CD14-positive monocyte (primary cell): ENCODE results near the gene CDYL2. TPM values are rescaled to one million over a fixed set of nuclear protein-coding genes. Genes with fewer than 3 reads are reported as not detected.

Experiments
- DNase-seq, 3 donors: peaks; one replicate each; pipeline ENCODE4 v3.0.0-alpha.2; 2011 to 2022
- H2AFZ ChIP-seq: 2 replicates; pipeline ENCODE4 v1.6.0; 2012; ENCODE audit warnings: mild to moderate bottlenecking, low read depth, low read length, inconsistent platforms; ENCODE audit not compliant: insufficient read depth, poor library complexity, severe bottlenecking
- H3K27ac ChIP-seq, 2 donors: 1 replicate in 1 of 2; 2 replicates in 1 of 2; pipeline ENCODE4 v1.5.1; 2012 to 2013; ENCODE audit warnings: low read length in 2 of 2, control low read depth in 1 of 2, inconsistent platforms in 1 of 2, low read depth in 1 of 2, mild to moderate bottlenecking in 1 of 2
- H3K27me3 ChIP-seq, 2 donors: one replicate each; pipeline versions ENCODE4 v1.6.0 to v1.6.1; 2011 to 2013; ENCODE audit warnings: low read length in 2 of 2; ENCODE audit not compliant: control insufficient read depth in 2 of 2, insufficient read depth in 2 of 2
- H3K36me3 ChIP-seq, 2 donors: replicated peaks in 1 of 2; 1 replicate in 1 of 2; 2 replicates in 1 of 2; pipeline versions ENCODE4 v1.5.1 to v1.6.1; 2012 to 2013; ENCODE audit warnings: low read length in 2 of 2, control low read depth in 1 of 2, inconsistent platforms in 1 of 2, mild to moderate bottlenecking in 1 of 2; ENCODE audit not compliant: insufficient read depth in 2 of 2, control insufficient read depth in 1 of 2
- H3K4me1 ChIP-seq, 2 donors: 1 replicate in 1 of 2; 2 replicates in 1 of 2; pipeline versions ENCODE4 v1.5.1 to v1.6.1; 2012 to 2013; ENCODE audit warnings: low read length in 2 of 2, control low read depth in 1 of 2, inconsistent platforms in 1 of 2, mild to moderate bottlenecking in 1 of 2, moderate library complexity in 1 of 2; ENCODE audit not compliant: insufficient read depth in 2 of 2, control insufficient read depth in 1 of 2
- H3K4me2 ChIP-seq: replicated peaks from 2 replicates; pipeline ENCODE3; 2012; ENCODE audit warnings: low read length, moderate library complexity, mild to moderate bottlenecking; ENCODE audit not compliant: poor library complexity, severe bottlenecking; ENCODE audit errors: extremely low read depth
- H3K4me3 ChIP-seq, 3 experiments: fragments of 200-600 bp in 1 of 3; sonication (generic) in 1 of 3; replicated peaks in 1 of 3; 1 replicate in 2 of 3; 2 replicates in 1 of 3; pipeline ENCODE4 v1.5.1; 2011 to 2013; ENCODE audit warnings: low read length in 3 of 3, mild to moderate bottlenecking in 3 of 3, control low read depth in 2 of 3, low read depth in 2 of 3, inconsistent platforms in 1 of 3, moderate library complexity in 1 of 3
- H3K79me2 ChIP-seq: 2 replicates; pipeline ENCODE4 v1.6.0; 2012; ENCODE audit warnings: mild to moderate bottlenecking, control low read depth, inconsistent platforms, low read length, moderate library complexity; ENCODE audit not compliant: insufficient read depth
- H3K9ac ChIP-seq: 2 replicates; pipeline ENCODE4 v1.6.0; 2017; ENCODE audit warnings: low read length, mild to moderate bottlenecking; ENCODE audit not compliant: insufficient read depth, poor library complexity, severe bottlenecking
- H3K9me3 ChIP-seq, 2 donors: replicated peaks in 1 of 2; 1 replicate in 1 of 2; 2 replicates in 1 of 2; pipeline versions ENCODE4 v1.5.1 to v1.6.1; 2012 to 2013; ENCODE audit warnings: low read length in 2 of 2, control low read depth in 1 of 2; ENCODE audit not compliant: control insufficient read depth in 1 of 2, insufficient read depth in 1 of 2
- H4K20me1 ChIP-seq: 2 replicates; pipeline ENCODE4 v1.6.0; 2012; ENCODE audit warnings: mild to moderate bottlenecking, low read length, control low read depth, moderate library complexity; ENCODE audit not compliant: insufficient read depth
- H3K27ac Mint-ChIP-seq, 7 donors: one replicate each; pipeline ENCODE4 v1.8.0; 2020; ENCODE audit warnings: mild to moderate bottlenecking in 7 of 7, mixed read lengths in 7 of 7, moderate library complexity in 6 of 7, inconsistent platforms in 2 of 7
- H3K27me3 Mint-ChIP-seq, 3 donors: one replicate each; pipeline ENCODE4 v1.8.0; 2021 to 2022; ENCODE audit warnings: low read depth in 3 of 3, mild to moderate bottlenecking in 3 of 3, mixed read lengths in 3 of 3, moderate library complexity in 3 of 3, inconsistent platforms in 1 of 3
- H3K36me3 Mint-ChIP-seq, 2 donors: one replicate each; pipeline ENCODE4 v1.8.0; 2020; ENCODE audit warnings: mixed read lengths in 2 of 2, inconsistent platforms in 1 of 2, mild to moderate bottlenecking in 1 of 2
- H3K4me1 Mint-ChIP-seq: one replicate; pipeline ENCODE4 v1.8.0; 2020; ENCODE audit warnings: mild to moderate bottlenecking, mixed read lengths
- H3K4me3 Mint-ChIP-seq, 2 donors: one replicate each; pipeline ENCODE4 v1.8.0; 2020; ENCODE audit warnings: mild to moderate bottlenecking in 2 of 2, mixed read lengths in 2 of 2, moderate library complexity in 1 of 2
- H3K9me3 Mint-ChIP-seq, 7 donors: one replicate each; pipeline ENCODE4 v1.8.0; 2020 to 2022; ENCODE audit warnings: mixed read lengths in 7 of 7, mild to moderate bottlenecking in 6 of 7, moderate library complexity in 6 of 7, inconsistent platforms in 2 of 7
- CTCF ChIP-seq: fragments of 200-600 bp; IDR thresholded peaks from one replicate; pipeline ENCODE4 v1.8.0; 2022; ENCODE audit warnings: antibody characterized with exemption, mild to moderate bottlenecking
- WGBS: methylation state at CpG from one replicate; pipeline ENCODE4 v1.1.5; 2013; ENCODE audit warnings: missing lambda C conversion rate; ENCODE audit not compliant: insufficient coverage; 5-methylcytosine and 5-hydroxymethylcytosine counted together
- intact Hi-C, 2 donors: fragments of 100-400 bp; cut with micrococcal nuclease; formaldehyde crosslinking; loops; one replicate each; pipeline versions ENCODE4 v1.15.0 to v1.15.1; 2023
- polyA plus RNA-seq, 3 donors: library from polyadenylated mRNA; depleted of rRNA in 1 of 3; unstranded in 2 of 3; stranded (reverse) in 1 of 3; fragments of 300-500 nt in 2 of 3; fragments of >200 nt in 1 of 3; fragmentation: Illumina TruSeq in 2 of 3; gene quantifications; 1 replicate in 2 of 3; 2 replicates in 1 of 3; pipeline ENCODE4 v1.2.3, GENCODE V29; 2012 to 2021

Gene CDYL2
- polyA plus RNA-seq, 3 donors = 0.42 to 2.6 (median 0.93) TPM

GRCh38 chr16:80682421-80683070 lies 121.9 kb downstream of the CDYL2 start:
- H3K4me1 Mint-ChIP-seq = peaks cover 11% of the 10 kb centered on the region
- no peak overlapping the region for H3K4me3 Mint-ChIP-seq
- Histone ChIP-seq H2AFZ (no peak overlapping the region), H3K4me2 (no peak overlapping the region), H3K4me1 (no peaks in the 10 kb centered on the region), H3K9me3 (no peaks in the 10 kb centered on the region), H3K79me2 (no peaks in the 10 kb centered on the region), H4K20me1 (peaks cover 5% of the 10 kb centered on the region), H3K9ac (no peak overlapping the region), H3K27me3 (no peaks in the 10 kb centered on the region), H3K4me3 (no peak overlapping the region), H3K36me3 (no peaks in the 10 kb centered on the region), H3K27ac (no peak overlapping the region)
- DNase-seq = no peak
- H3K9me3 Mint-ChIP-seq = peaks cover 2 to 7% (median 3%) of the 10 kb centered on the region in 7 donors
- intact Hi-C loops = no loop called here
- peaks cover 25 to 32% of the 10 kb centered on the region in 2 donors for H3K36me3 Mint-ChIP-seq
- H3K27me3 Mint-ChIP-seq = peaks cover 0 to 3% (median 0%) of the 10 kb centered on the region in 3 donors
- TF ChIP-seq CTCF = no peak
- 94% methylated on average over 13 of the region's 18 CpGs for WGBS
- H3K27ac Mint-ChIP-seq = no peak overlapping the region

GRCh38 chr16:80681436-80681835 lies 123.0 kb downstream of the CDYL2 start:
- intact Hi-C loops = no loop called here
- H3K4me2 ChIP-seq = no peak overlapping the region
- H3K36me3 ChIP-seq = no peaks in the 10 kb centered on the region
- DNase-seq = no peak
- H3K4me1 ChIP-seq = peaks cover 9 to 11% of the 10 kb centered on the region in 2 donors
- H3K27me3 Mint-ChIP-seq = peaks cover 0 to 6% (median 0%) of the 10 kb centered on the region in 3 donors
- no peak overlapping the region for H3K27ac ChIP-seq
- peaks cover 5% of the 10 kb centered on the region for H4K20me1 ChIP-seq
- TF ChIP-seq CTCF = no peak
- no peaks in the 10 kb centered on the region for H3K27me3 ChIP-seq
- H3K9me3 Mint-ChIP-seq = peaks cover 0 to 7% (median 3%) of the 10 kb centered on the region in 7 donors
- peaks cover 20% of the 10 kb centered on the region for H3K4me1 Mint-ChIP-seq
- H3K9ac ChIP-seq = no peak overlapping the region
- no peak overlapping the region for H3K4me3 Mint-ChIP-seq
- H3K9me3 ChIP-seq = no peaks in the 10 kb centered on the region
- peaks cover 25 to 32% of the 10 kb centered on the region in 2 donors for H3K36me3 Mint-ChIP-seq
- H2AFZ ChIP-seq = no peak overlapping the region
- no peak overlapping the region for H3K4me3 ChIP-seq
- no peaks in the 10 kb centered on the region for H3K79me2 ChIP-seq
- 98% methylated on average over 4 of the region's 7 CpGs for WGBS
- H3K27ac Mint-ChIP-seq = no peak overlapping the region
